ENCODE measurements around the gene ATXN7L1. TPM values are rescaled to one million over a fixed set of nuclear protein-coding genes. Genes with fewer than 3 reads are reported as not detected.

Gene ATXN7L1
- total and polyA plus RNA-seq, 9 donors = 5.0 to 17.6 (median 11.4) TPM

DNA sequence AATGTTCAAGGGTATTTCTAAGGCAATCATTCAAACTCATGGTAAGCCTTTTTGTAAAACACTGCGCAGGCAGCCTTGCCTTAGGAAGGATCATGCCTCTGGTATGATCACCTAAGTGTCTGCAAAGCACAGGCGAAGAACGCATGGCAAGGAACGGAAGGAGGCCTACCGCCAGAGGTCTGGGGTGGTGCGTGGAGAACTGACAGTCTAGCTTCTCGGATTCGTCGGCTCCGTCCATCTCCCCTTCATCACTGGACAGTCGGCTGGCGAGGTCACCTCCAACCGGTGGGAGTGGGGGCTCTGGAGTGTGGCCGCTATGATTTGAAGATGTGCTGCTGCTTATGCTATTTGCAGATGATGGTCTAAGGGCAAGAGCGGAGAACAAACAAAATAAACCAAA lies 252.5 kb downstream of the ATXN7L1 start:
- intact Hi-C loops (cut with DNase I) = no loop called here
- Histone ChIP-seq H3K27me3 (no peaks in the 10 kb centered on the region), H3K9me3 (no peaks in the 10 kb centered on the region), H3K4me1 (ENCODE audit: insufficient read depth) (no peaks in the 10 kb centered on the region), H3K27ac (no peak overlapping the region), H3K4me3 (no peak overlapping the region), H3K36me3 (no peaks in the 10 kb centered on the region)
- DNase-seq = no peak
- 96 to 97% (median 97%) methylated on average over 15 of the region's 15 CpGs for WGBS, 3 donors
- TF ChIP-seq, protein P1, sequence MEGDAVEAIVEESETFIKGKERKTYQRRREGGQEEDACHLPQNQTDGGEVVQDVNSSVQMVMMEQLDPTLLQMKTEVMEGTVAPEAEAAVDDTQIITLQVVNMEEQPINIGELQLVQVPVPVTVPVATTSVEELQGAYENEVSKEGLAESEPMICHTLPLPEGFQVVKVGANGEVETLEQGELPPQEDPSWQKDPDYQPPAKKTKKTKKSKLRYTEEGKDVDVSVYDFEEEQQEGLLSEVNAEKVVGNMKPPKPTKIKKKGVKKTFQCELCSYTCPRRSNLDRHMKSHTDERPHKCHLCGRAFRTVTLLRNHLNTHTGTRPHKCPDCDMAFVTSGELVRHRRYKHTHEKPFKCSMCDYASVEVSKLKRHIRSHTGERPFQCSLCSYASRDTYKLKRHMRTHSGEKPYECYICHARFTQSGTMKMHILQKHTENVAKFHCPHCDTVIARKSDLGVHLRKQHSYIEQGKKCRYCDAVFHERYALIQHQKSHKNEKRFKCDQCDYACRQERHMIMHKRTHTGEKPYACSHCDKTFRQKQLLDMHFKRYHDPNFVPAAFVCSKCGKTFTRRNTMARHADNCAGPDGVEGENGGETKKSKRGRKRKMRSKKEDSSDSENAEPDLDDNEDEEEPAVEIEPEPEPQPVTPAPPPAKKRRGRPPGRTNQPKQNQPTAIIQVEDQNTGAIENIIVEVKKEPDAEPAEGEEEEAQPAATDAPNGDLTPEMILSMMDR (IDR thresholded peaks at IDR 0.05) = no peak
- TF ChIP-seq POLR2A (IDR thresholded peaks at IDR 0.05) (no peak), EP300 (IDR thresholded peaks at IDR 0.05) (no peak)

DNA sequence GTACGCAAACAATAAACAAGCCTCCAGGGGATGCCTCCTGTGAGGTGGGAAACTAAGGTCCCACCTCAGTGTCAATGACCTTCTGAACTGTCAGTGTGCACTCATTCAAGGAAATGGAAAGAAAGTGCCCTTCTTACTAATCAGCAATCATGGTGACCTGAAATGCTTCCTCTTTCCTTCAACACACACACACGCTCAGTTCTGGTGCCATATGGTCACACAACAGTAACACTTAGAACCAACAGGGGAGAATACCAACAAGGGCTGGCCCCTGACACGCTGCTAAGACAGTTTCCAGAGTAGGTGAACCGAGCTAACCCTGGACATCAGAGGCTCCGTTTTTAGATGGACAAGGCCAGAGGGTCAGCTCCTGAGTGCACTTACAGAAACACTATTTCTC lies 253.0 kb downstream of the ATXN7L1 start:
- no peak for TF ChIP-seq EP300 (IDR thresholded peaks at IDR 0.05)
- TF ChIP-seq, protein P1 (IDR thresholded peaks at IDR 0.05) = no peak
- TF ChIP-seq POLR2A (IDR thresholded peaks at IDR 0.05) = no peak
- H3K4me1 ChIP-seq (ENCODE audit: insufficient read depth) = no peaks in the 10 kb centered on the region
- H3K27ac ChIP-seq = no peak overlapping the region
- no peak for DNase-seq
- WGBS, 3 donors = 80 to 87% (median 82%) methylated on average over 5 of the region's 5 CpGs
- H3K4me3 ChIP-seq = no peak overlapping the region
- no peaks in the 10 kb centered on the region for H3K36me3 ChIP-seq
- H3K27me3 ChIP-seq = no peaks in the 10 kb centered on the region
- no peaks in the 10 kb centered on the region for H3K9me3 ChIP-seq
- intact Hi-C loops (cut with DNase I) = no loop called here

DNA sequence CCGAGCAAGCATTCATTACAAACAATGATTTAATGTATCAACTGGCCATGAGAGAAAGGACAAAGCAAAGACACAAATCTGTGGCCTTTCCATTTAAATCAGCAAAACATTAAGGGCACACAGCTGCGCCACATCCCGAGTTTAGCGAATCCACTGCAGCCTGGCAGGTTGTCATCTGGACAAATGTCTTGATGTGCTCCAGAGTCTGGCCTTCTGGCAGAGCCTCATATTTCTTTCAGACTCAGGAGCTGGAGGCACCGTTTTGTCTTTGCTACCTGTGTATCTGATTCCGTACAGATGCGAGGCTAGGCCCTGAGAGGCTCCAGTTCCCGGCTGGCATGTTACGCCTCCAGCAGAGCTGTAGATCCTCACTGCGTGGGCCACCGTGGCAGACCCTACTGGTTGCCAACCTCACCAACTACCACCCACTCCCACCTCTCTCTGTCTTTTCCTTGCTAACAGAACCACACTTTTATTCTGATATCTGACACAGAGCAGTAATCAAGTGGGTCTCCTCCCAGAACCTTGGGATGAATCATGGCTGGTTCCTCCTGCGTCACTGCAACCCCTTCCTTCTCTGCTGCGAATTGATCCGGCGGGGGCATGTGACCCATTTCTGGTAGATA lies 254.2 kb downstream of the ATXN7L1 start:
- DNase-seq = no peak
- H3K27me3 ChIP-seq = no peaks in the 10 kb centered on the region
- no peaks in the 10 kb centered on the region for H3K4me1 ChIP-seq (ENCODE audit: insufficient read depth)
- TF ChIP-seq, protein P1 (IDR thresholded peaks at IDR 0.05) = no peak
- no peak for TF ChIP-seq EP300 (IDR thresholded peaks at IDR 0.05)
- no peak for TF ChIP-seq POLR2A (IDR thresholded peaks at IDR 0.05)
- no peak overlapping the region for H3K27ac ChIP-seq
- no peak overlapping the region for H3K4me3 ChIP-seq
- intact Hi-C loops (cut with DNase I) = no loop called here
- no peaks in the 10 kb centered on the region for H3K9me3 ChIP-seq
- 77 to 81% (median 78%) methylated on average over 15 of the region's 15 CpGs for WGBS, 3 donors
- no peaks in the 10 kb centered on the region for H3K36me3 ChIP-seq

DNA sequence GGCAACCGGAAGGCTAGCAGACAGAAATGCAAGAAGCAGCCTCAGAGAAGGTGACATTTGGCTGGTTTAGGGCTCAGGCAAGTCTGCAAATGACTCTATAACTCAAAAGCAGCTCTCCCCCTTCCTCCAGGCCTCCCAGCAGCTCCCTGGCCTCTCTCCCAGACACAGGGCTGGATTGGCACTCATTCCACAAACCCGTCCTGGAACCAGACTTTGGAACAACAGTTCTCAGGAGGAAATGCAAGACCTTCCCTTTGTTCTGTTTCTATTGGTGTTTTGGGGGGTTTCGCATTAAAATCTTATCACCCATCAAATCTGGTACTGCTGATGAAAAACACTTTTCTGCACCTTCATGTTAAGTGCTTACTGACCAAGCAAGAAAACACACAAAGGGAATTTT lies 254.8 kb downstream of the ATXN7L1 start:
- WGBS, 3 donors = 22 to 32% (median 22%) methylated on average over 3 of the region's 3 CpGs
- peak; percentile 39 to 63 (median 61) for DNase-seq
- no peaks in the 10 kb centered on the region for H3K36me3 ChIP-seq
- no peaks in the 10 kb centered on the region for H3K27me3 ChIP-seq
- no peaks in the 10 kb centered on the region for H3K9me3 ChIP-seq
- H3K4me3 ChIP-seq = no peak overlapping the region
- intact Hi-C loops (cut with DNase I) = no loop called here
- no peak overlapping the region for H3K27ac ChIP-seq
- TF ChIP-seq POLR2A (IDR thresholded peaks at IDR 0.05) = no peak
- TF ChIP-seq, protein P1 (IDR thresholded peaks at IDR 0.05) = no peak
- TF ChIP-seq EP300 (IDR thresholded peaks at IDR 0.05) = no peak
- no peaks in the 10 kb centered on the region for H3K4me1 ChIP-seq (ENCODE audit: insufficient read depth)
